T-helper 9 cell (primary cell): ENCODE data around the gene PROSER3.
"Not testable (repeated sequence)": the region's sequence is repeated elsewhere in the genome, so short reads cannot be mapped to it uniquely, and the experiment has no call there.

Experiments
- DNase-seq: peaks from one replicate; pipeline ENCODE4 v3.0.0-alpha.2; 2020

Gene PROSER3

DNA sequence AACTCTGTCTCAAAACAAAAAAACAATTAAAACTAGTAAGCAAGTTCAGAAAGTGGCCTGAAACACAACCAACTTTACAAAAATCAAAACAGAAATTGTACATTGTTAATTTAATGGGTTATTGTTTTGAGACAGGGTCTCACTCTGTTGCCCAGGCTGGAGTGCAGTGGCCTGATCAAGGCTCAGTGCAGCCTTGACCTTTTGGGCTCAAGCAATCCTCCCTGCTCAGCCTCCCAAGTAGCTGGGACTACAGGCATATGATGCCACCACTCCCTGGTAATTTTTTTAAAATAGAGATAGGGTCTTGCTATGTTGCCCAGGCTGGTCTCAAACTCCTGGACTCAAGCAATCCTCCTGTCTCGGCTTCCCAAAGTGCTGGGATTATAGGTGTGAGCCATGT lies 37.6 kb downstream of the PROSER3 start:
- not testable (repeated sequence) for DNase-seq

- no peak for DNase-seq
These were observed 38.9 kb downstream of the PROSER3 start for GRCh38 chr19:35796645-35797542.

GRCh38 chr19:35797663-35798062 lies 39.7 kb downstream of the PROSER3 start:
- no peak for DNase-seq

GRCh38 chr19:35801828-35802227 lies 43.9 kb downstream of the PROSER3 start:
- no peak for DNase-seq

GRCh38 chr19:35805526-35806102 lies 47.6 kb downstream of the PROSER3 start:
- no peak for DNase-seq

GRCh38 chr19:35806597-35806996 lies 48.6 kb downstream of the PROSER3 start:
- DNase-seq: no peak

- no peak for DNase-seq
These were observed 49.7 kb downstream of the PROSER3 start for GRCh38 chr19:35807633-35808032.

- DNase-seq: no peak
These were observed 53.6 kb downstream of the PROSER3 start for GRCh38 chr19:35811317-35812219.

GRCh38 chr19:35812220-35813042 lies 54.5 kb downstream of the PROSER3 start, which contains the start of gene PRODH2:
PRODH2 (minus strand) TSS chr19:35812845; CDS start chr19:35812805, 40 bp downstream.
- DNase-seq: no peak

- no peak for DNase-seq
These were observed 55.3 kb downstream of the PROSER3 start for GRCh38 chr19:35813043-35813890.

DNA sequence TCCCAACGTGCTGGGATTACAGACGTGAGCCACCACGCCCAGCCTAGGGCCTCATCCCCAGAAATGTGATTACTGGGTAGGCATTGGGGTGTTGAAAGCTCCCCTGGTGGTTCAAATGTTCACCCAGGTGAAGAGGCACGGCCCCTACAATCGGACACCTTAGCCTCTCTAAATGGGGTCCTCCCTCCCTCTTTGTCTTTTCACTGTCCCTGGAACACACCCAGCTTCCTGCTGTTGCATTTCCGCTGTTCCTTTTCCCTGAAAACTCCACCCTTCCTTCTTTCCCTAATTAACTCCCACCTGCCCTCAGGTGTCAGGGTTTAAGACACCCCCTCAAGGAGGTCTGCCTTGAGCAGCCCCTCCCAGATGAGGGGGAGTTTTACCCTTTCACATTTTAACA lies 58.3 kb downstream of the PROSER3 start:
- DNase-seq: no peak

GRCh38 chr19:35816846-35817245 lies 58.9 kb downstream of the PROSER3 start:
- no peak for DNase-seq

- DNase-seq: no peak
These were observed 60.5 kb downstream of the PROSER3 start for GRCh38 chr19:35818445-35818844.
